ENCODE measurements around the gene EIF5A2. TPM values are rescaled to one million over a fixed set of nuclear protein-coding genes. Genes with fewer than 3 reads are reported as not detected.

The EIF5A2 gene
- total RNA-seq, result 4.9 TPM

DNA sequence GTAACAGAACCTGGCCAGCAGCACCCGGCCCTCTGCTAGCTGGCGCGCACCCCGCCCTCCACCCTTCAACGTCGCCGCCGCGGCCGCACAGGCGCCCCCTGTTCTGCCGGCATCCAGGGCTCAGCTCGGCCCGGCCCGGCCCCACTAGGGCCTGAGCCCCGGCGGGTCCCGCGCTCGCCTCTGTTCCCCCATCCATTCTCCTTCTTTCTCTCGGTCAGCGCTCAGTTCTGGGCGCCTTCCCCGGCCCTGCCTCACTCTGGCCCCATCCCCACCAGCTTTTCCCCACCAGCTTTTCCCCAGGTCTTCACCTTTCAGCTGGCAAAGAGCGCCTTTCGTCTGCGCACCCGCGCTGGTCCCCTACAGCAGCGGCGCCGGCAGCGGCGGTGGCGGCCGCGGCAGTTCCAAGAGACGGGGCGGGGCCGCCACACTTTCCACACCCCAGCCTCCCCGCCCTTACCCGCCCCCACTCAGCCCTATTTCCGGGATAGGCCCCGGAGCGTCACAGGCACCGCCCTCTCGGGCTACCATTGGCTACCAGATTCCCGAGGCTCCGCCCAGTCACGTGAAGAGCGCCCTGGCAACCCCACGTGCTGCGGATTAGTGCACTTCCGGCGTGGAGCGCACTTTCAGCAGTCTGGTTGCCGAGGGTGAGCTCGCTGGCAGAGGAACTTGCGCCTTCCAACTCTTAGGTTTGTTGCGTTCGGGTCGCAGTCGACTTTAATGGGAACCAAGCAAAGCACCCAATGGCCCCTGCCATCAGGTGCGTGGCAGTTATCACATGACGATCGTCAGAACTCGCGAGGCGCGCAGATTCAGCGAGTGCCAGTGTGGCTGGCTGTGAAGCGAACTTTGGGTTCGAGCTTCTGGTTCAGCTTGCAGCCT is at the start of gene EIF5A2:
Gene EIF5A2 (minus strand): TSS at position 403 of the 882 bp plus-strand sequence. CDS start 831 bp downstream, outside the sequence.

GRCh38 chr3:170869645-170870593 is 38.5 kb downstream of the EIF5A2 start, which contains the start of gene RPL22L1:
TSS of gene RPL22L1 (minus strand) at chr3:170870195. CDS start at chr3:170870167, 28 bp downstream.

Other genes with a start within 250 kb of the EIF5A2 start
- gene RPL22L1, start 38.4 kb downstream of the EIF5A2 start, total RNA-seq, result 22.9 TPM
- gene SLC2A2, start 118.1 kb upstream of the EIF5A2 start, total RNA-seq, result 15.0 TPM